HG03354 (cell line): ENCODE measurements around the gene FCRL6.

Experiments used
- ATAC-seq: cut with Tn5 transposase; IDR thresholded peaks from one replicate; pipeline ENCODE4 v1.9.1; 2021; ENCODE audit warnings: mild to moderate bottlenecking; ENCODE audit not compliant: unreplicated experiment, poor library complexity, severe bottlenecking

Gene FCRL6

DNA sequence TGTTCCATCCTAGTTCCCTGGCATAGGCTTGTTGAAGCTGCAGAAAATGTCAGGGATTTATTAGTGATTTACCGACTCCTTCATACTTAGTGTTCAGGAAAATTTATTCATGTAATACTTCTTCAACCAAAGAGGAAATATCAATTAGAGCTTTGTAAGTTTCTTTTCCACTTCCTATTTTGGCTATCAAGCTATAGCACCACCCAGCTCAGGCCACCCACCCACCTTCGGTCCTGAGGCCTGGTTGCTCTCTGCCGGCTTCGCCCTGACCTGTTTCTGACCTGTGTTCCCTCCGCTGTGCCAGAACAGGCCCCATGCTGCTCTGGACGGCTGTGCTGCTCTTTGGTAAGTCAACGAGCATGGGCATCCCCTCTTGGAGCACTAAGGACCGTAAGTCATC, at the start of gene FCRL6:
FCRL6 (plus strand) TSS at position 250 of the 400 bp plus-strand sequence; CDS start at position 315, 65 bp downstream.
- no peak for ATAC-seq

- ATAC-seq, result no peak
Observed at GRCh38 chr1:159753386-159753785, 48.8 kb upstream of the FCRL6 start.

GRCh38 chr1:159755451-159756007, 46.6 kb upstream of the FCRL6 start:
- no peak for ATAC-seq

DNA sequence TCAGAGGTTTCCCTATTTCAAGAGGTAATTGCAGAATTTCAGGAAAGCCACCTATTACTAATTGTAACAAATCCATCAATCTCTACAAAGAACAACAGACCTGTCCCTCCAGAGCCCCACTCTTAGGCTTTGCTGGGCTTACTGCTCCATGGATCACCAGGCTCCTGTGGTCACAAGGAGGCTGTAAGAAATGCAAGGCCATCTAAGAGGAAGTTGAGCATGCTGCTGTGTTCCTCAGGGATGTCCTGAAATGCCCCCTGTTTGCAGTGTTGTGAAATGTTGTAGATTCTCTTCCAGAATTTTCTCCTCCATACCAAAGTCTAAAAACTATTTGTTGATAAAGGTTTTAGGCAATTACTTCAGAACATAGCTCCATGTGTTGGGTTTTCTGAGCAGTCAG, 45.8 kb upstream of the FCRL6 start:
- no peak for ATAC-seq

DNA sequence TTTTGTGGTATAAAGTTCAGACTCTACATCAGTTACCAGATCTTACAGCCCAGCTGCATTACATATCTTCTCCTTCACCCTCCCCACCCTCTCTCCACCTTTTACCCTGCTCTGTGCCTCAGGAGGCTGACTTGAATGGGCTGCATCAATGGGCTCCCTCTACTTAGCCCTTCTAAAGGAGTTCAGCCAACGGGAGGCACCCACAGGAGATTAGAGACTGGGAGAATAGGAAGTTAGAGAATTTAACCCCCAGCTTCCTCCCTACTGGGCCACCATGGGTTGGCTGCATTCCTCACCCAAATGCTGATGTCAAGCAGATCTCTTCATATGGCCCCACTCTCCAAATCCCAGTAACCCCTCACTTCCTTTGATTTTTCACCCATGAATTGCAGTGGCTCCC, 38.5 kb upstream of the FCRL6 start:
- no peak for ATAC-seq

- ATAC-seq, result no peak
Observed at GRCh38 chr1:159765806-159766205, 36.4 kb upstream of the FCRL6 start.

DNA sequence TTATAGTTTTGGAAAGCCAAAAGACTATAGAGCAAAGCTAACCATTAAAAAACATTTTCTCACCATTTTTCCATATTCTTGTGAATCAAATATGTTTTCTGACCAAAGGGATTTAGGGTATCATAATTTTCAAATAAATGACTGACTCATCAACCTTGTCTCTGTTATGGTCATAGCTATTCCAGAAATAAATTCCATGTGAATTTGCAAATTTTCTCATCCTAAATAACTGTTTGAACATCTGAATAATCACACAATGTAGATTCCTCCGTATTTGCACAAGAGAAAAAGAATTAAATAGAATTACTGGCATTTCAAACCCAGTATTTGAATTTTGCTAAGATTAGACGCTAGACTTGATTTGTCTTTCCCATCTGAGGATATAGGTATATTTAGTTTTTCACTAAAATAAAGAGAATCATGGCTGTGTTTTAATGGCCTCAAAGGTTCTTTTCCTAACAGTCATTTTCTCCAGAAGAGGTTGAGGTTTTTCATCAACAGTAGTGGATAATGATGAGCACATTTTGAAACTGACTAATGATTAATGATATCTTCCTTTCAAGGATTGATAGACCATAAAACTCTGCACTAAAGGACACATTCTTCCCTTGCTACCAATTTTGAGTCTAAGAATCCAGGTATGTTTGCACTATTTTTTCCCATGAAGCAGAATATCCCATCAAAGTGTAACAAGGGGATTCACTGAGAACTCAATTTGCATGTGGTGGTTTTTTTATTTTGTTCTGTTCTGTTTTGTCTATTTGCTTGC, 30.8 kb upstream of the FCRL6 start:
- ATAC-seq, result no peak

GRCh38 chr1:159774465-159774864, 27.7 kb upstream of the FCRL6 start:
- ATAC-seq, result no peak

DNA sequence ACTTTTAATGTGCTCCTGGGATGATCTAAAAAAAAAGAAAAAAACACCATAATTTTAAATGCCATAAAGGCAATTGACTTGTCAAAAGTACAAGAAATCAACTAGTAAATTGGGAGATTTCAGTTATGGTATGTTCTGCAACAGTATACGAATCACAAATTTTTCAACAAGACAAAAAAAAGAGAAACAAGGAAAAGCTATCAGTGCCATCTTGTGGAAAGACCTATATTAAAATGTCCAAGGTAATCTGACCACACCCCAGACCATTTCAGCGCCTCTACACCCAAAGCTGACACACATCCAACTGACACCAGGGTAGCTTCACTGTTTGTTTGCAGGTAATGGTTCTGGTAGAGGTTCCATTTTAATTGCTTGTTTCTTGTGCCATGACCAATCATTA, 26.4 kb upstream of the FCRL6 start:
- ATAC-seq, result no peak

DNA sequence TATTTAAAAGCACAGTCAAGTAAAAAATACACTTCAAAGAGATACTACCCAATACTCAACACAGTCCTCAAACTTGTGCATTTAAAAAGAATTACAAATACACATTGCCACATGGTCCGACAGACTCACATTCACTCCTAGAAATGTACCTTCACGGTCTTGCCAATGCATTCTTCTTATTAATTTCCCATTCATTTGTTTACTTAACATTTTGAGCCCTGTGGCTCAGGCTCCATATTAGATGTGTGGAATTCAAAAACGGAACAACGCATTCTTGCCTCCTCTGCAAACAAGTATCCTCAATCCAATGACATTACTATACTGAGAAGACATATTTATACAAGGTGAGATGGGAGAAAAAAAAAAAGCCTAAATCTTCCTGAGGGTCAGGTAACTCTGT, 23.9 kb upstream of the FCRL6 start:
- no peak for ATAC-seq

- ATAC-seq, result no peak
Observed at GRCh38 chr1:159779403-159779851, 22.7 kb upstream of the FCRL6 start.

GRCh38 chr1:159780583-159781582, 21.3 kb upstream of the FCRL6 start, which contains the start of gene DUSP23:
DUSP23 (plus strand) TSS chr1:159780962; CDS start chr1:159781101, 139 bp downstream.
- ATAC-seq, result peak; percentile 99

GRCh38 chr1:159781992-159782391, 20.2 kb upstream of the FCRL6 start:
- ATAC-seq, result no peak

GRCh38 chr1:159783724-159784123, 18.4 kb upstream of the FCRL6 start:
- ATAC-seq, result no peak

- ATAC-seq, result no peak
Observed at GRCh38 chr1:159786465-159786864, 15.7 kb upstream of the FCRL6 start.

DNA sequence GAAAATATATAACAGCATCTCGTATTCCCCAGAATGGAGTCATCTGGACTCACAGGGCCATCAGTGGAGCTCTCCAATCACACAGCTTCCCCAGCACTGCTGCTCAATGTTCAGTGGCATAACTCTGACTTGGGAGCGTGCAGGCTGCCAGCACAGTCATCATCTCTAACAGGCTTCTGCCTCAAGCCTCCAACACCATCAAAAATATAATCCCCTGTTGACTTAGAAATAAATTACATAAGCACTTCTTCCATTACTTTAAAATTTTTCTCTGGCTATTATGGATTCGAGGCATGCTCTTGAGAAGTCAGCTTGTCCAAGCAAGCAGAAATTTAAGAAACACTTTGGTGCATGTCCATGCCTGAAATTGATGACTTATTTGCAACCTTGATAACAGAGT, 15.2 kb upstream of the FCRL6 start:
- no peak for ATAC-seq

DNA sequence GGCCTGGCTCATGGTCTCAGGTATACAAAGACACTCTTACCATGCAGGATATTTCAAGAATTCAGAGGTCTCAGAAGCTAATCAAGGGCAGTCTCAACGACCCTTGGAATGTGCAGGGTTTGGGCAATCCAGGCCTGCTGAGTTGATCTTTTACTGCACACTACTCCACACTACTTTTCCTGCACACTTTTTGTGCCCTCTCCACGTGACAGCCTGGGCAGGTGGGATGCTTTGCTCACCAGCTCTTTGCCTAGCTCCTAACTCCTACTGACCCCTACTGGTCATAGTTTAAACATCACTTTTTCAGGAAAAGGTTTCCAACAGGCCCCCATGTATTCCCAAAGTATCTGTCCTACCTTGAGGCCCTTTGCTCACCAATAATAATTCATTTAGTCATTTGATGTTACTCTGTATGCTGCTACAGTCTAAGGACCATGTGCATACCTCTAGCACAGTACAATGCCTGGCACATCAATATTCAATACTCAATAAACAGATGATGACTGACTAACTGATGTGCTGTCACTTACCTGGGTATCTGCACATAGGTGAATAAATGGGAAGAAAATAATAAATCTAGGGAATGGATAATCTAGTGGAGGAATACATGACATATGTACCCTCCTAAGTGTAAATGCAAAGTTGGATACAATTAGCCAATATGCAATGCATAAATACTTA, 11.8 kb upstream of the FCRL6 start:
- no peak for ATAC-seq

DNA sequence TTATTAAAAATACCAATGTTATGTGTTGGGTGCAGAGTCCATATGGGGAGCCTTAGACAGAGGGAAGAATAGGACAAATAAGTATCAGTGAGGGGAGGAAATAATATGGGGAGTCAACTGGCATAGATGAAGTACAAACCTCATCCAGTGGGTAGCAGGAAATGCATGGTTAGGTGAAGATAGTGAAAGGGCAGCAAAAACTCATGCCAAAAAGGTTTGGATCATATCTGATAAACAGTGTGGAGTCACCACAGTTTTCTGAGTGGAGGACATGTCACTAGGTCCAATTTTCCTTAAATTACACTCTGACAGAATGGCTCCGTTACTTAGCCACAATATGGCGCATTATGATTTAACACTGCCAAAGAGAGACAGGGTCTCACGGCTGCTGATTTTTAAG, 11.1 kb upstream of the FCRL6 start:
- ATAC-seq, result no peak

- no peak for ATAC-seq
Observed at GRCh38 chr1:159791461-159791860, 10.7 kb upstream of the FCRL6 start.

DNA sequence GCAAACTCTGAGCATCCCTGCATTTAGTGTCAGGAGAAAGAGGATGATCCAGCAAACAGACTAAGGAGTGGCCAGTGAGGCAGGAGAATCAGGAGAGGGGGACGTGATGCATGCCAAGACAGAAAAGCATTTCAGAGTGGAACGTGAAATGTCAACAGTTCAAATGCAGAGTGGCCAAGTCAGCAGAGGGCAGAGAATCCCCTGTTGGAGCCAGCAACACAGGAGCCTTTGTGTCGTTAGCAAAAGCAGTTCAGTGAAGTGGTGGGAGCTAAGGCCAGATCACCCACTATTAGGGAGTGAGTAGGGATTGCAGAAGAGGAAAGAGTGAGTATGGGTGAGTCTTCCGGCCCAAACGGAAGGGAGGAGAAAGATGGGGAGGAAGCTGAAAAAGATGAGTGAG, 6.6 kb upstream of the FCRL6 start:
- no peak for ATAC-seq
